ENCODE measurements around the gene SOSTDC1. TPM values are rescaled to one million over a fixed set of nuclear protein-coding genes. Genes with fewer than 3 reads are reported as not detected.

SOSTDC1 gene
- polyA plus RNA-seq, 1 donor from 2014 or later: 0.52 TPM

GRCh38 chr7:16433568-16434122 lies 31.9 kb downstream of the SOSTDC1 start:
- no peak overlapping the region for H3K4me3 ChIP-seq (ENCODE audit: low read length)
- no peak overlapping the region for H3K4me2 ChIP-seq (ENCODE audit: low read length)

GRCh38 chr7:16432425-16432731 lies 33.2 kb downstream of the SOSTDC1 start:
- H3K27me3 ChIP-seq (ENCODE audit: insufficient read depth, low read depth, low read length): no peaks in the 10 kb centered on the region
- H3K4me3 ChIP-seq (ENCODE audit: low read length): no peak overlapping the region
- no peaks in the 10 kb centered on the region for H4K20me1 ChIP-seq (ENCODE audit: insufficient read depth)
- H3K79me2 ChIP-seq (replicated peaks; ENCODE audit: insufficient read depth, low read length): no peaks in the 10 kb centered on the region
- H2AFZ ChIP-seq (ENCODE audit: low read depth, low read length): no peak overlapping the region
- H3K36me3 ChIP-seq (ENCODE audit: insufficient read depth, low read length): no peaks in the 10 kb centered on the region
- H3K9me3 ChIP-seq (ENCODE audit: low read length): no peaks in the 10 kb centered on the region
- no peak for TF ChIP-seq TAF1 (IDR thresholded peaks at IDR 0.05; ENCODE audit: low read depth)
- no peak for TF ChIP-seq REST (IDR thresholded peaks at IDR 0.05; ENCODE audit: borderline replicate concordance)
- no peak overlapping the region for H3K9ac ChIP-seq (ENCODE audit: low read length)
- no peaks in the 10 kb centered on the region for H3F3A ChIP-seq (ENCODE audit: insufficient read depth, low read length, poor library complexity, severe bottlenecking)
- no peak overlapping the region for H3K27ac ChIP-seq (ENCODE audit: low read length)
- H3K4me2 ChIP-seq (ENCODE audit: low read length): no peak overlapping the region
- H3K9me2 ChIP-seq (ENCODE audit: insufficient read depth, low read length): no peaks in the 10 kb centered on the region

More at GRCh38 chr7:16433568-16434122, 31.9 kb downstream of the SOSTDC1 start:
- Histone ChIP-seq H3K27ac (ENCODE audit: low read length) (no peak overlapping the region), H3K9me3 (ENCODE audit: low read length) (no peaks in the 10 kb centered on the region), H3K36me3 (ENCODE audit: insufficient read depth, low read length) (no peaks in the 10 kb centered on the region), H3K79me2 (replicated peaks; ENCODE audit: insufficient read depth, low read length) (no peaks in the 10 kb centered on the region), H3F3A (ENCODE audit: insufficient read depth, low read length, poor library complexity, severe bottlenecking) (no peaks in the 10 kb centered on the region), H3K27me3 (ENCODE audit: insufficient read depth, low read depth, low read length) (no peaks in the 10 kb centered on the region), H3K9ac (ENCODE audit: low read length) (no peak overlapping the region), H3K9me2 (ENCODE audit: insufficient read depth, low read length) (no peaks in the 10 kb centered on the region), H4K20me1 (ENCODE audit: insufficient read depth) (no peaks in the 10 kb centered on the region), H2AFZ (ENCODE audit: low read depth, low read length) (no peak overlapping the region)
- TF ChIP-seq RAD21 (conservative IDR thresholded peaks at IDR 0.05): no peak
- no peak for TF ChIP-seq SMC3 (conservative IDR thresholded peaks at IDR 0.05; ENCODE audit: poor library complexity)
- no peak for TF ChIP-seq TAF1 (IDR thresholded peaks at IDR 0.05; ENCODE audit: low read depth)
- no peak for TF ChIP-seq EP300 (conservative IDR thresholded peaks at IDR 0.05; ENCODE audit: poor library complexity, severe bottlenecking)
- TF ChIP-seq POLR2AphosphoS5 (IDR thresholded peaks at IDR 0.05): no peak
- no peak for TF ChIP-seq EZH2 (IDR thresholded peaks at IDR 0.05; ENCODE audit: borderline replicate concordance, insufficient read depth, low read length, poor library complexity, severe bottlenecking)
- no peak for TF ChIP-seq CTCF (IDR thresholded peaks at IDR 0.05; ENCODE audit: poor library complexity, severe bottlenecking)
